T follicular helper cell (primary cell): Measurements from ENCODE around the gene BGN.

Experiments used
- DNase-seq: peaks from one replicate; pipeline ENCODE4 v3.0.0-alpha.2; 2020; ENCODE audit warnings: low read depth

Gene BGN

GRCh38 chrX:153460826-153461225 lies 34.0 kb upstream of the BGN start:
- DNase-seq: peak; percentile 36

GRCh38 chrX:153462291-153462690 lies 32.5 kb upstream of the BGN start:
- DNase-seq: no peak

DNA sequence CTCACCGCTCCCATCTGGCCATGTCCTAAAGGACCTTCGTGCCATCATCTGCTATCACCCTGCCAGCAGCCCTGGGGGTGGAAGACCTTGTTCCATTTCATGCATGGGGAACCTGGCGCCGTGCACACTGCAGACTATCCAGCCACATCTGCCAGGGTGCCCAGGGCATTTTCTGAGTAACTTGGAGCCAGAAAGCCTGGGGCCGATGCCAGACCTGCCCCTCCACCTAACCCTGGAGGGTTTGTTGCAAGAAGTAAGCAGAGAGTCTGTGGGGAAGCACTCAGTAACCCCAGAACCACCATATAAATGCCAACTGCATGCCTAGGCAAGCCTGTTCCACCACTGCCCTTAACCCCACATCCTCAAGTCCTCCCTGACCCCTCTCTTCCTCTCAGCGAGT lies 31.7 kb upstream of the BGN start:
- no peak for DNase-seq

GRCh38 chrX:153463556-153463955 lies 31.2 kb upstream of the BGN start:
- DNase-seq: no peak

GRCh38 chrX:153464116-153464515 lies 30.7 kb upstream of the BGN start:
- no peak for DNase-seq

DNA sequence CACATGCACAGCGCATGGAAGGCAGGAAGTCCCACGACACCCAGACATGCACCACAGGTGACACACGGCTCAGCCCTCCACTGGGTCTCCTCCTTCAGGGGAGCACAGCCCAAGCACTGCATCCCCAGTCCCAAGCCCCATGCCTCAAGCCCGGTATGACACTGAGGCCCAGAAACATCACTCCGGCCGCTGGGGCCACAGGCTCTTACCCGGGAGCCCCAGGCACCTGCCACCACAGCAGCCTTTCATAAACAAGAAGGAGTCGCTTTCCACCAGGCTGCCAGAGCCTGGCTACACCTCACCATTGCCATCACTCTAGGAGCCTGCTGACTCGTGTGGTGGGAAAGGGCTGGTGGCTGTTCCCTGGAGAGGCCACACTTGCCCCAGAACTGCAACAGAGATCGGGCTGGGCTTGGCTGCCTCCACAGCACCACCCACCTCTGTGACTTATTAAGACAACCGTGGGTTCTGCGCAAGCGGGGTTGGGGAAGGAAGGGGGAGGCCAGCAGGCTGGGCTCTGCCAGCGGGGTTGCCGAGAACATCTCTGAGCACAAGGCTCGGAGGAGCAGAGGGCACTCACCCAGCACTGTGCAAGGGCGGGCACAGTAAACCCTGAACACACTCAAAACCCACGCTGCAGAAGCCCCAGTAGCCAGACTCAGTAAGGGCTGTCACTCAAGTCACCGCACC lies 28.9 kb upstream of the BGN start:
- DNase-seq: no peak

DNA sequence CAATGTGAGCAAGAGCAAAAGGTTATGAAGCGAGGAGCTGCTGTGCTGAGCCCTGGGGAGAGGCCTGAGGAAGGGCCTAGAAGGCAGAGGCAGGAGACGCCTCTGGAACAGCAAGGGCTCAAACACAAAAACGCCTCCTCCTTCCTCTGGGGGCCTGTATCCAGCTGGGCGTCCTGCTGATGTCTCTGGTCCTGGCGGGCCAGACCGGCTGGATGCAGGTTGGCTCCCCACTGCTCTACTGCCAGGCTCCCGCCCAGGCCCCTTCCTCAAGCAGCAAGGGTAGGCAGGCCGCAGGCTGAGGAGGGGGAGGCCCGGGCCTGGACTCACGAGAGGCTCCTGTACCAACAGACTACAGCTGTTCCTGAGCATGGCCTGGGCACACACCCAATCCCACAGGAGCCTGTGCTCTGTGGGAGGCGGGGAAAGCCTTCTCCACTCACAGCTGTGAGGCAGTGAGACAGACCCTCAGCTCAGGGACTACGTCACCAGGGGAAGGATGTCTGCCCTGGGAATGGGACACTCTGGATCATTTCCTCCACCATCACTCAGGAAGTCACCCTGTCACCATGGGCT lies 26.7 kb upstream of the BGN start:
- DNase-seq: no peak

GRCh38 chrX:153469811-153470410 lies 24.9 kb upstream of the BGN start:
- DNase-seq: no peak

DNA sequence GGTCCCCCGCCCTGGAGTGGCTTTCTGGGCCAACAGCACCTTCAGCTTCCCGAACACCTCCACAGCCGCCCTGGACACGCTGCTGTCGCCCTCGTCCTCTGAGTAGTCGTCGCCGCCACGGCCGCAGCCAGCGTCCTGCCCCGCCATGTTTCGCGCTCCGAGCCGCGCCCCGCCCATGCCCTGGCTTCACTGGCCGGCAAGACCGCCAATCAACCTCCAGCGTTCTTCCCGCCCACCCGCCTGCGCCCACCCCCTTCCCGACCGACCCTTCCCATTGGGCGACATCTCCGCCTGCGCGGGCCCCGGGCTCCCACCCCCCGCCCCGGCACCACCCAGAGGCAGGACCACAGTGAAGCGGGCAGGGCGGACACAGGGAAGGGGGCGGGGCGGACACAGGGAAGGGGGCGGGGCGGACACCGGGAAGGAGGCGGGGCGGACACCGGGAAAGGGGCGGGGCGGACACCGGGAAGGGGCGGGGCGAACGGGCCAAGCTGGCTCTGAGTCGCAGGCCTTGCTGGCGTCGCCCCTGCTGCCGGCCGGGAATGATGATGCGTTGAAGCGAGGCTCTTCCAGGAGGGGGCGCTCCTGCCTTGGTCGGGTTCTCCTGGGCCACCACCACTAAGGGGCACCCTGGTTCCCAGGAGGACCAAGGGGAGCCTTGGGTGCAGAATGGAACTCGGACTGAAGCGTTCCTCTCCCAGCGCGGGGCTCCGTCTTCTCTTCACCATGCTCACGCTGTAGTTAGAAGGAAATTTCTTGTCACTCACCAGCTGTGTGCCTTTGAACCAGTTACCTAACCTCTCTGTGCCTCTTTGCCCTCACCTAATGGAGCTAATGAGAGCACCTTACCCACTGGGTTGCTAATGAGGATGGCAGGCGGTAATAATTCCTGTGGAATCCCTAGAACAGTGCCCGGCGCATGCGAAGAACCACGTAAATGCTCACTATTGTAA lies 24.1 kb upstream of the BGN start, which contains the start of gene HAUS7:
TSS of gene HAUS7 (minus strand) at position 166 of the 953 bp plus-strand sequence. CDS start at position 147, 19 bp downstream.
- peak; percentile 82 for DNase-seq

DNA sequence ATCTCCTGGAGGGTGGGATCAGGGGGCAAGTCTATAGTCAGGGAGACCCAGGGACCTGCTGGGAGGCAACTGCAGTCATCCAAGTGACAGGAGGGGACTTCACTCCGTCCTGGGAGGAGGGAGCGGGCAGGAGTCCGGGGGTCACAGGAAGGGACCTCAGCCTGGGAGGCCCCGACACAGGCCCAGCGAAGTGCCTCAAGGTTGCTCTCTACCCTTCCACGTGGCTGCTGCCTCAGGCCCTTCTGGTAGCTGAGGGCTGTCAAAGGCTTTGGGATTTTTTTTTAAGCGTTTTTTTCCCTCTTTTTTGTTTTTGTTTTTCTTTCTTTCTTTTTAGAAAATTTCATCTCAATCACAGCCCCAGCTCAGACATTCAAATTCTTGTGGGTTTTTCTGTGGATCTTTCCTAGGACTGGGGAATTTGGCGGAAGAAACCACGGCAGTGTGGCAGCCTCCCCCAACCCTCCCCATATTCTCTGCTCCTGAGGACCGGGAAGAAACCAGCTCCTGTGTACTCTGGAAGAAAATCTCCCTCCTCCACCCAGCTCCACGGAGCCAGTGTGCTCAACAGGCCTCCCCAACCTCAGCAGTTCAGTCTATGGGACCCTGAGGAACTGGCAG lies 23.0 kb upstream of the BGN start:
- no peak for DNase-seq

- no peak for DNase-seq
Observed at GRCh38 chrX:153473126-153473525, 21.7 kb upstream of the BGN start.

- no peak for DNase-seq
Observed at GRCh38 chrX:153474266-153474665, 20.5 kb upstream of the BGN start.

DNA sequence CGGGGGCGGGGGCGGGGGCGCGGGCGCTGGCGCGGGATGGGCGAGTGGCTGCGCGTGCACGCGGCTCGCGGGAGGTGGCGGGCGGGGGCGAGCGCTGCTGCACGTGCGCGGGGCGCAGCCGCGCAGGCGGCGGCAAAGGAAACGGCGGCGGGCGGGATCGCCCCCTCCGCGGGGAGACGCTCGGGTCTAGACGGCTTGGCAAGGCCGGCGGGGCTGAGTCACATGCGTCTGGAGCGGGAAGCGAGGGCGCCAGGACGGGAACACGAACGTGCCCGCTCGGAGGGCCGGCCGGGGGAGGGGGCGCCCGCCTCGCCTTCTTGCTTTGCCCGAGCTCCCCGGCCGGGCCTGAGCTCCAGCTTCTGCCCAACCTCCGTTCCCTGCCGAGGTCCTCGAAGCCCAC lies 20.1 kb upstream of the BGN start:
- DNase-seq: peak; percentile 40

DNA sequence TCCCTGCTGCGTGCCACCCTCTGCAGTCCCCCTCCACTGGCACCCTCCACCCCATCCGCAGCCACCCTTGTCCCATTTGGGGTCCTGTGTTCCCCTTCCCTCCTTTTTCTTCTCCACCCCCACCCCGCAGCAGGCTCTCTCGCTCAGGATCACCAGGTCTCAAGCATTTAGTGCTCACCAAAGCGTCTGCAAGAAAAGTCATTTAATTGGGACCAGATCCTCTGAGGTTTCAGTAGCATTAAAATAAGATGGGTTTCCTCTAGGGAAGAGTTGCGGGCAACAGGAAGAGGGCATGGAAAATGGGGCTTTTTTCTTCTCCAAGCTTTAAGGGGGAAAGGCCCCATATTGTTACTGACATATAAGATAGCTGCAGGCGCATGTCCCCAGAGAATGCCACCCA lies 19.5 kb upstream of the BGN start:
- DNase-seq: no peak

DNA sequence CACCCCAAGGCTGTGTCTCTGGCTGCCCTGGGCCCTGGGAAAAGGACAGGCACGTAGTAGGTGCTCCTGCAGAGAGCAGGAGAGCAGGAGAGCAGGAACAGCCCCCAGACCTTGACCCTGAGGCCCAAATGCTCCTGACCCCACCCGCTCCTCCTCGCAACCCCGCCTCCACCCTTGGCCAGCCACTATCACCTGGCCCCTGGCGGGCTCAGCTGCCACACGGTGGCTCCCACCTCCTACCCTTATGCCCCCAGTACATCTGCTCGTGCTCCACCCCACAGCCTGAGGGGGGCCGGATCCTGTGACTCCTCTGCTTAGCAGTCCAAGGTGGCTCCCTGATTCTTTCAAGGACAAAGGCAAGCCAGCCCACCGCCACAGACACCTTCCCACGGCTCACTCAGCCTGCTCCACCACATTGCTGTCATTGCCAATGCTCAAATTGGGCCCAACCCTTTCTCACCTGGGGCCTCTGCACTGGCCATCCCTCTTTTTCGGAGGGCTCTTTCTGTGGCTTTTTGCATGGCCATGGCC lies 19.0 kb upstream of the BGN start:
- no peak for DNase-seq

- no peak for DNase-seq
Observed at GRCh38 chrX:153476666-153477363, 18.0 kb upstream of the BGN start.

DNA sequence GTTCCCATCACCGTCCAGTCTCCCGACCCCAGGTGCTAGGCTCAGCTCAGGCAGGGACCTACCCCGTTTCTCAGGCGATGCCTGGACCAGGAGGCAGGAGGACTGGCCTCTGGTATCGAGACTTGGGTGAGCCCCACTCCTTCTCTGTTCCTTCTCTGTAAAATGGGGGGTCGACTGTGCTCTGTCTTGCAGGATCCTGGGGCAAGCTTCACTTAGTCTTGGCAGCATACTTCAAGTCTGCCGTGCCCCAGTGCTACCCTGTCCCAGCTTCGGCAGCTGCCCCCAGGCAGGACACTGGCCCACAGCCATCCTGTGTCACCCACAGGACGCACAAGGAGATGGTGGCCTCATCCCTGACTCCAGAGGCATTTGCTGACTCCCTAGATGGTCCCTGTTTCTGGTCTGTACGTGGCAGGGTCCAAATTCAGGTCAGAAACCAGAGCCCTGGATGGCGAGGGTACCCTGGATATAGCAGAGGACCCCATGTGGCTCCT lies 17.4 kb upstream of the BGN start:
- no peak for DNase-seq

DNA sequence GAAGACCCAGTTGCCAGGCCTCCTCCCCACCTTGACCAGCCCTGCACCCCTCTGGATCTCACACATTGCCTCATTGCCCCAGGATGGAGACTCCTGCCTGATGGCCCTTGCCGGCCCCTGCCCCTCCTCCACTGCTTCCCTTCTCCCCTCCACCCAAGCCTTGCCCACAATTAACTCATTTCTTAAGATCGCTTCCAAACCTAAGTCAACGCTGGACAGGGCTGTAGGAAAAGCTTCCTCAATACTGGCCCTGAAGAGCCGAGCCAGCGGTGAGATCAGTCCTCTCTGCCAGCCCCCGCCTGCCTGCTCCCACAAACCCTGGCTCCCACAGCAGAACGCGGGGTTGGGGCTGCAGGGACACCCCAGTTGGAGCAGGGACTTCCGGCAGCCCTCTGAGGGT lies 16.9 kb upstream of the BGN start:
- no peak for DNase-seq

DNA sequence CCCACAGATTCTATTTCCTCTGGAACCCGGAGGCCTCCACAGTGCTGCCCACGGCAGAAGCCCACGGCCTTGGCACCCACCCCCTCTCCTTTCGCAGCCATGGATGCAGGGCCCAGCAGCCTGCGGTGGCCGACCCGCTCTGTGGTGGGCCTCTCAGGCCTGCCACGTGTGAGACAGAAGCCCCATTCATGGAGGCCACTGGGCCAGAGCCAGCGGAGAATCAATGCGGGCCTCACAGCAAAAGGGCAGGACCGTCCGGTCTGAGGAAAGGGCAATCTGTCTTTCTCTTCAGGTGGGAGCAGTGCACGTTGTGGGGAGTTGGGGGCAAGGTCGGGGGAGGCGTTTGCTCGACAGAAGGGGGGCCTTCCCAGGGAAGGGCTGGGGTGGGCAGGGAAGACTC lies 16.0 kb upstream of the BGN start:
- DNase-seq: no peak

DNA sequence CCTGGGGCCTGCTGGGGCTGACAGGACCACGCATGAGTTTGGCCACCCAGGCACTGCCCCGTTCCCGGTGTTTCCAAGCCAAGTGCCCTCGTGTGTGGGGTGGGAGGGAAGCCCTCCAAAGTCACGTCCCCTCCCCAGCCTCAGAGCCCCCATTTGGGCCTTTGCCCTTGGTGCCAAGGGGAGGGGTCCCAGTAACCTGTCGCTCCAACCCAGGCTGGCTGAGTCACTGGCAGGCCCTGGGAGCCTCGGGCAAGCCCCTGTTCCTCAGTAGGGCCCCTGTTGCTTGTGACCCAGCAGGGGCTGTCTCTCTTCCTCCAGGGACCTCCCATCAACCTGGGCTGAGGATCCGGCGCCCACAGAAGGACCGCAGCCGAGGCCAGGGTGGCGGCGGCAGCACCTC lies 13.7 kb upstream of the BGN start:
- DNase-seq: no peak
